GM21528 (cell line): ENCODE data around the gene ZNF584.
A peak's percentile ranks its signal among the peaks of the same experiment; 100 is the strongest.

ENCODE experiments used
- ATAC-seq: cut with Tn5 transposase; IDR thresholded peaks from one replicate; pipeline ENCODE4 v1.9.1; 2021; ENCODE audit warnings: mild to moderate bottlenecking, moderate library complexity; ENCODE audit not compliant: unreplicated experiment, low FRiP score

The ZNF584 gene

GRCh38 chr19:58455306-58455705 is 46.9 kb downstream of the ZNF584 start:
- no peak for ATAC-seq

- no peak for ATAC-seq
Observed at GRCh38 chr19:58456111-58456510, 47.7 kb downstream of the ZNF584 start.

GRCh38 chr19:58460039-58460438 is 51.6 kb downstream of the ZNF584 start:
- no peak for ATAC-seq

GRCh38 chr19:58466089-58466759 is 57.8 kb downstream of the ZNF584 start:
- ATAC-seq: peak; percentile 4

- peak; percentile 76 for ATAC-seq
Observed at GRCh38 chr19:58466760-58467589, 58.5 kb downstream of the ZNF584 start, which contains the start of gene ZNF324. TSS of gene ZNF324 (plus strand) at chr19:58467080. CDS start at chr19:58469186, 2,106 bp downstream.
